Smooth muscle cell (in vitro differentiated cells): ENCODE data around the gene ZNF785. TPM values are rescaled to one million over a fixed set of nuclear protein-coding genes. Genes with fewer than 3 reads are reported as not detected.
"Not testable (repeated sequence)": the region's sequence is repeated elsewhere in the genome, so short reads cannot be mapped to it uniquely, and the experiment has no call there.

Experiments
- DNase-seq: peaks from one replicate; lab custom pipeline; 2025; ENCODE audit not compliant: unreplicated experiment; lab: John Stamatoyannopoulos, UW
- H2AFZ ChIP-seq: fragments of 200-600 bp; sonication (generic); 2 replicates; pipeline ENCODE4 v1.6.0; 2016; ENCODE audit warnings: antibody characterized with exemption, low read depth, mild to moderate bottlenecking
- H3F3A ChIP-seq: fragments of 200-600 bp; sonication (generic); 2 replicates; pipeline ENCODE4 v1.6.0; 2017; ENCODE audit warnings: antibody characterized with exemption, low read depth
- H3K27ac ChIP-seq: fragments of 200-600 bp; sonication (generic); 2 replicates; pipeline ENCODE4 v1.5.1; 2016; ENCODE audit warnings: low read depth, mild to moderate bottlenecking
- H3K27me3 ChIP-seq: fragments of 200-600 bp; sonication (generic); 2 replicates; pipeline ENCODE4 v1.6.1; 2016; ENCODE audit warnings: low read depth, mild to moderate bottlenecking
- H3K36me3 ChIP-seq: fragments of 200-600 bp; sonication (generic); 2 replicates; pipeline ENCODE4 v1.5.1; 2016; ENCODE audit warnings: low read depth
- H3K4me1 ChIP-seq: fragments of 200-600 bp; sonication (generic); 2 replicates; pipeline ENCODE4 v1.5.1; 2016; ENCODE audit warnings: low read depth
- H3K4me2 ChIP-seq: fragments of 200-600 bp; sonication (generic); 2 replicates; pipeline ENCODE4 v1.6.0; 2016; ENCODE audit warnings: mild to moderate bottlenecking
- H3K4me3 ChIP-seq: fragments of 200-600 bp; sonication (generic); 2 replicates; pipeline ENCODE4 v1.5.1; 2016; ENCODE audit warnings: mild to moderate bottlenecking
- H3K79me2 ChIP-seq: fragments of 200-600 bp; sonication (generic); 2 replicates; pipeline ENCODE4 v1.6.0; 2016; ENCODE audit warnings: low read depth, mild to moderate bottlenecking
- H3K9ac ChIP-seq: fragments of 200-600 bp; sonication (generic); 2 replicates; pipeline ENCODE4 v1.6.0; 2016; ENCODE audit warnings: low read depth
- H3K9me3 ChIP-seq: fragments of 200-600 bp; sonication (generic); replicated peaks from 2 replicates; pipeline ENCODE4 v1.5.1; 2016; ENCODE audit warnings: low read depth
- H4K20me1 ChIP-seq: fragments of 200-600 bp; sonication (generic); 2 replicates; pipeline ENCODE4 v1.6.0; 2016; ENCODE audit warnings: low read depth
- WGBS: methylation state at CpG from one replicate; pipeline ENCODE4 v1.1.7; 2016; ENCODE audit warnings: low lambda C conversion rate; 5-methylcytosine and 5-hydroxymethylcytosine counted together
- polyA plus RNA-seq: library from polyadenylated mRNA; unstranded; fragments of >200 nt; fragmentation: Nextera tagmentation; extraction: Ambion mirVana; gene quantifications from 2 replicates; pipeline ENCODE4 v1.2.1, GENCODE V29; 2016
- total RNA-seq: library from RNA; depleted of rRNA; stranded (reverse); fragments of >200 nt; gene quantifications from 2 replicates; pipeline ENCODE4 v1.2.3, GENCODE V29; 2014
- TF ChIP-seq, protein P1 (sequence below): fragments of 200-600 bp; sonication (generic); IDR thresholded peaks from 2 replicates; pipeline ENCODE4 v1.5.1; 2017; ENCODE audit warnings: borderline replicate concordance, mild to moderate bottlenecking, antibody characterized with exemption; ENCODE audit not compliant: insufficient read depth, poor library complexity, severe bottlenecking

ZNF785 gene
- total and polyA plus RNA-seq, 2 experiments from 2014 or later: 6.8 to 12.9 TPM

- no peaks in the 10 kb centered on the region for H3K36me3 ChIP-seq
- 96% methylated on average over 8 of the region's 8 CpGs for WGBS
- no peak for DNase-seq
- peaks cover 38% of the 10 kb centered on the region for H3K4me1 ChIP-seq
- H3K79me2 ChIP-seq: peaks cover 3% of the 10 kb centered on the region
- H3F3A ChIP-seq: peaks cover 9% of the 10 kb centered on the region
- no peaks in the 10 kb centered on the region for H4K20me1 ChIP-seq
- no peak overlapping the region for H3K4me2 ChIP-seq
- H3K27me3 ChIP-seq: no peaks in the 10 kb centered on the region
- TF ChIP-seq, protein P1, sequence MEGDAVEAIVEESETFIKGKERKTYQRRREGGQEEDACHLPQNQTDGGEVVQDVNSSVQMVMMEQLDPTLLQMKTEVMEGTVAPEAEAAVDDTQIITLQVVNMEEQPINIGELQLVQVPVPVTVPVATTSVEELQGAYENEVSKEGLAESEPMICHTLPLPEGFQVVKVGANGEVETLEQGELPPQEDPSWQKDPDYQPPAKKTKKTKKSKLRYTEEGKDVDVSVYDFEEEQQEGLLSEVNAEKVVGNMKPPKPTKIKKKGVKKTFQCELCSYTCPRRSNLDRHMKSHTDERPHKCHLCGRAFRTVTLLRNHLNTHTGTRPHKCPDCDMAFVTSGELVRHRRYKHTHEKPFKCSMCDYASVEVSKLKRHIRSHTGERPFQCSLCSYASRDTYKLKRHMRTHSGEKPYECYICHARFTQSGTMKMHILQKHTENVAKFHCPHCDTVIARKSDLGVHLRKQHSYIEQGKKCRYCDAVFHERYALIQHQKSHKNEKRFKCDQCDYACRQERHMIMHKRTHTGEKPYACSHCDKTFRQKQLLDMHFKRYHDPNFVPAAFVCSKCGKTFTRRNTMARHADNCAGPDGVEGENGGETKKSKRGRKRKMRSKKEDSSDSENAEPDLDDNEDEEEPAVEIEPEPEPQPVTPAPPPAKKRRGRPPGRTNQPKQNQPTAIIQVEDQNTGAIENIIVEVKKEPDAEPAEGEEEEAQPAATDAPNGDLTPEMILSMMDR: no peak
- H3K27ac ChIP-seq: no peak overlapping the region
- H3K9ac ChIP-seq: no peak overlapping the region
- no peaks in the 10 kb centered on the region for H3K9me3 ChIP-seq
- H3K4me3 ChIP-seq: no peak overlapping the region
- H2AFZ ChIP-seq: no peak overlapping the region
Measured at GRCh38 chr16:30539000-30539964, 46.2 kb downstream of the ZNF785 start.

DNA sequence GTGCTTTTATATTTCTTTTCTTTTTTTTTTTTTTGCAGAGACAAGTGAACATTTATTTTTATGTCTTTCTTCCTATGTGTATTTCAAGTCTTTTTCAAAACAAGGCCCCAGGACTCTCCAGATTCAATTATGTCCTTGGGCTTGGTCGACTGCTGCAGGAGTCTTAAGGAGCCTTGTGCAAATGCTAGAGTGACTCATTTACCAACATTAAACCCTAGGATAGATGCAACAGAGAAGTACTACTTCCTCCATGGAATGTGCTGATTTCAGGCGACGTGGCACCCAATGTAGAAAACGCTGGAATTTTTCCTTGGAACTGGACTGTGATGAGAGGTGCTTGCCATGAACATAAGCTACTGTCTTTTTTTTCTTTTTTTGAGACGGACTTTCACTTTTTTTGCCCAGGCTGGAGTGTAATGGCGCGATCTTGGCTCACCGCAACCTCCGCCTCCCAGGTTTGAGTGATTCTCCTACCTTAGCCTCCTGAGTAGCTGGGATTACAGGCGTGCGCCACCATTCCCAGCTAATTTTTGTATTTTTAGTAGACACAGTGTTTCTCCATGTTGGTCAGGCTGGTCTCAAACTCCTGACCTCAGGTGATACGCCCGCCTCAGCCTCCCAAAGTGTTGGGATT, 49.0 kb downstream of the ZNF785 start:
- Histone ChIP-seq H2AFZ (peak overlapping the region; percentile 99), H3K4me1 (peaks cover 17% of the 10 kb centered on the region), H3K79me2 (peaks cover 17% of the 10 kb centered on the region), H3K4me3 (peak overlapping the region; percentile 85), H3K27ac (peak overlapping the region; percentile 64), H3K4me2 (peak overlapping the region; percentile 89)
- H3F3A ChIP-seq, H3K9ac ChIP-seq, H4K20me1 ChIP-seq, H3K9me3 ChIP-seq, DNase-seq, H3K36me3 ChIP-seq, H3K27me3 ChIP-seq: not testable (repeated sequence)
- 86% methylated on average over 13 of the region's 13 CpGs for WGBS

GRCh38 chr16:30535777-30536190, 49.7 kb downstream of the ZNF785 start:
- Histone ChIP-seq H2AFZ (peak overlapping the region; percentile 99), H3K79me2 (peaks cover 17% of the 10 kb centered on the region), H3K36me3 (no peaks in the 10 kb centered on the region), H3K27ac (peak overlapping the region; percentile 64), H4K20me1 (no peaks in the 10 kb centered on the region), H3F3A (peaks cover 4% of the 10 kb centered on the region), H3K27me3 (no peaks in the 10 kb centered on the region), H3K4me2 (peak overlapping the region; percentile 89), H3K9ac (peak overlapping the region; percentile 89), H3K4me3 (peak overlapping the region; percentile 85), H3K9me3 (no peaks in the 10 kb centered on the region), H3K4me1 (peaks cover 13% of the 10 kb centered on the region)
- peak; percentile 27 for DNase-seq
- WGBS: 27% methylated on average over 11 of the region's 12 CpGs
- TF ChIP-seq, protein P1: peak; percentile 39

DNA sequence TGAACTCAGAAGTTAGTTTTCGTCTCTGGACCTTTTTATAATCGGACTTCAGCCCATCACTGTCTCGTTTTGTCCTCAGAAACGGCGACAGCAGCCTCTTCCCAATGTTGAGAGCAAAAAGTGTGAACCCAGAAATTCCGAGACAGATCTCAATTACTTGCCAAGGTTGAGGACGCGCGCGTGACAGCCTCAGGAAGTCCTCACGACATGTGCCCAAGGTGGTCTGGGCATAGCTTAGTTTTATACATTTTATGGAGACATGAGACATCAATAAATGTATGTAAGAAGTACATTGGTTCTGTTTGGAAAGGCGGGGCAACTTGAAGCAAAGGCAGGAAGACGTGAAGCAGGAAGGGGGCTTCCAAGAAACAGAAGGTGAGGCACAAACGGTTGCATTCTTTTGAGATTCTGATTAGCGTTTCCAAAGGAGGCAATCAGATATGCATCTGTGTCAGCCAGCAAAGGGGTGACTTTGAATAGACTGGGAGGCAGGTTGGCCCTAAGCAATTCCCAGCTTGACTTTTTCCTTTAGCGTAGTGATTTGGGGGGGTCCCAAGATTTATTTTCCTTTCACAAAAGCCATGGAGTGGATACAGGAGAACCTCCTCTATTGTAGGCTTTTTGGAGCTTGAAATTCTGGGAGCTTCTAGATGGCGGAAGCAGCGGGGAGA, 50.3 kb downstream of the ZNF785 start:
- peak overlapping the region; percentile 89 for H3K9ac ChIP-seq
- H4K20me1 ChIP-seq: no peaks in the 10 kb centered on the region
- H3K4me3 ChIP-seq: peak overlapping the region; percentile 85
- peaks cover 4% of the 10 kb centered on the region for H3F3A ChIP-seq
- peak overlapping the region; percentile 99 for H2AFZ ChIP-seq
- peaks cover 13% of the 10 kb centered on the region for H3K4me1 ChIP-seq
- H3K79me2 ChIP-seq: peaks cover 17% of the 10 kb centered on the region
- WGBS: 6% methylated on average over 18 of the region's 18 CpGs
- no peaks in the 10 kb centered on the region for H3K36me3 ChIP-seq
- no peaks in the 10 kb centered on the region for H3K9me3 ChIP-seq
- peak overlapping the region; percentile 64 for H3K27ac ChIP-seq
- TF ChIP-seq, protein P1: no peak
- H3K4me2 ChIP-seq: peak overlapping the region; percentile 89
- DNase-seq: peak; percentile 41
- H3K27me3 ChIP-seq: no peaks in the 10 kb centered on the region
